Activated CD4-positive, alpha-beta T cell treated with anti-CD3 and anti-CD28 coated beads, Interleukin-2, Interleukin-4, amounts not matched to agents 100 ng/mL and 50 ng/mL, durations not matched to agents 16 hours and 8 hours (primary cell): Measurements from ENCODE around the gene KCNG2.

Source experiments
- DNase-seq: peaks from one replicate; pipeline ENCODE4 v3.0.0-alpha.2; 2020; ENCODE audit warnings: low spot score

Gene KCNG2

DNA sequence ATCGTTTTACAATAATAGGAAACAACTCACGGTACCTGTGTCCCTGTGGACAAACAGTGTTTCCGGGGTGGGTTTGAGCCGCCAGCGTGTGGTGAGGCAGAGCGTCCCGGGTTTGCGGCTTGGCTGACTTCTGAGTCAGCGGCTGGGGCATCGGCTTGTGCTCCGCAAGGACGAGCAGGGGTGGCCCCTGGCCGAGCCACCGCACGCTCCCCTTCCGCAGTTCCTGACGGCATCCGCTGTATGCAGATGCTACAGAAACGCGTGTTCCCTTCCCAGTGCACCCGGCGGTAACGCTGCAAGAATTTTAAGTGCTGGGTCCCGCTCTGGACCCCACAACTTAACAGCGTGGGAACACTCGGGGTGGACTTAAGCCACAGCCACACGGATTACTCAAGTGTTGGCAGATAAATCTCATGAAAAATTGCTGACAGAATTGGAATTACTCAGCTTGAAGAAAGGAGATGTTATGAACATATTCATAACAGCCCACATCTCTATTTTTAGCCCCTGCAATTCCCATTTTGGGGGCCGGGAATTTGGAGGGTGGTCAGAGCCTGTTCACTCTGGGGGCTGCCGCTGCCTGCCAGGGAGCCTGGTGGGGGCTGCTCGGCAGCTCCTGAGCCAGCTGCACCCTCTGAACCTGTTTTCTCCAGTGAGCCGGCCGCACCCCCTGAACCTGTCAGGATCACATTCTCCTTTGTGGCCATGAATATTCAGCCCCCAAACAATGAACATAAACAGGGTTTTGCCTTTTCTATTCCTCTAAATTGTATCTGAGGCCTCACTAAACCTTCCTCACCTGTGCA lies 12.6 kb upstream of the KCNG2 start:
- DNase-seq = no peak

GRCh38 chr18:79785831-79786230 lies 11.9 kb upstream of the KCNG2 start:
- no peak for DNase-seq

DNA sequence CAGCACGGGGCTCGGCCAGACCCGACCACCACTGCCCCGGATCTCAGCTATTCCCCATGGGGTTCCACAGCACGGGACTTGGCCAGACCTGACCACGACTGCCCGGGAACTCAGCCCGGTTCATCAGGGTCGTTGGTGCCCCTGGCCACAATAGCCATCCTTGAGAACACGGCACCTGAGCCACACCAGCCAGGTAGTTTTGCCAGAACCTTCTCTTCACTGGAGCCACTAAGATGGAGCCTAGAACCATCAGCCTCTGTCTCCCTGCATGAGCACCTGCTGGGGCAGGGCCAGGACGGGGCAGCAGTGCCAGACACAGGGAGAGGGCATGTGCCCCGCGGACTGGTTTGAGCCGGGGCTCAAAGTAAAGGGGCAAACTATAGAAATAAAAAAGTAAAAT lies 11.4 kb upstream of the KCNG2 start:
- DNase-seq = no peak

DNA sequence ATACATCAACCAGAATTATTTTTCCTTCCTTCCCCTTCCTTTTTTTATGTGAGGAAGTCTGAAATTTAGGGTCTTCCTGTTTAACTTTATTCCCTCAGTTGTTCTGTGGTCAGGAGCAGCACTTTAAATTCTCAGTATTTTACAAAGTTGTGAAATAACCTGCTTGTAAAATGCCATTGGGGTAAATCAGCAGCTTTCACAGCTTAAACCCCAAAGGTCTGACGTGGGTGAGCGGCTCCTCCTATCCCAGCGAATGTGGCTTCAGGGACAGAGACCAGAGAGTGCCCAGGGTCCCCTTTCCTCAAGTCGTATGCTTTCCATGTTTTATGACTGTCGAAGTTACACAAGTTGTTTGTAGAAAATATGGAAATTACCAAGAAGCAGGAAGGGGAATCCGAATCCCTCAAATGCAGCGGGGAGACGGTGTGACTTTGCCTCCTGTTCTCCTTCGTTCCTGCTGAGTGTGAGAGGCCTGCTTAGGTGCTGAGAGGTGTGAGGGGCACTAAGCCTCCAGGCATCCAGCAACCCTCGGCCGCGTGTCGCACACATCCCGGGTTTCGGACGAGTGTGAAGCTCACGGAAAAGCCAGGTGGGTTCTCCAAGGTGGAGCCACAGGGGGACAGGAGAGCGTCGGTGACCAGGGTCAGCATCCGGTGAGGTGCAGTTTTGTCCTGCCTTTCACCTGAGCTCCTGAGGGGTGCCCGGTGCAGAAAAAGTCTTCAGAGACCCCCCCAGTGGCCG lies 10.8 kb upstream of the KCNG2 start:
- DNase-seq = no peak

- no peak for DNase-seq
Observed at GRCh38 chr18:79787527-79787864, 10.2 kb upstream of the KCNG2 start.

GRCh38 chr18:79787865-79788733 lies 9.6 kb upstream of the KCNG2 start:
- DNase-seq = no peak

- DNase-seq = no peak
Observed at GRCh38 chr18:79788734-79789085, 9.0 kb upstream of the KCNG2 start.

DNA sequence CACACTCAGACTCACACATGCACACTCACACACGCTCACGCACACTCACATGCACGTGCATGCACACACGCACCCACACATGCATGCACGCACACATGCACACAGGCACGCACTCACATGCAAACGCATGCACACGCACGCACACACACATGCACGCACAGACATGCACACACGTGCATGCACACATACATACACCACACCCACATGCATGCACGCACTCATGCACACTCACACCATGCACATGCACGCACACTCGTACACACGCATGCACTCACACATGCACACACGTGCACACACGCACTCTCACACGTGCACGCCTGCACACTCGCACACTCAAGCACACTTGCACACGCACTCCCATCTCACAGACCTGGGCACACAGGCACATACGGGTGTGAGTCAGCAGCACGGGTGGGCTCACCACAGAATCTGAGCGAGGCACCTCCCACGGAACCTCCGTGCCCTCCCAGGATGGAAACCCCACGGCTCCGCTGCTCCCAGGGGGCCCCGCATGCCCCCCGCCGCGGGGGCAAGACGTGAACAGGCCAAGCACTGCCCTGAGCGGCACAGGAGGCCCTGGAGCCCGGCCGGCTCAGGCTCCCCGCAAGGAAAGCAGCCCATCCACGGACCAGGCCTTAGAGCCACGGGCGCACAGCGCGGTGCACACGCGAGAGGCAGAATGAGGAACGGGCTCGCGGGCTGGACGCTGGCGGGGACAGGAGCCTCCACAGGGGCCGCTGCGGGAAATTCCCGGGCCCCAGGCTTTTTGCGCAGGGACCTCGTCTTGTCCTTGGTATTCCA lies 8.4 kb upstream of the KCNG2 start:
- no peak for DNase-seq

DNA sequence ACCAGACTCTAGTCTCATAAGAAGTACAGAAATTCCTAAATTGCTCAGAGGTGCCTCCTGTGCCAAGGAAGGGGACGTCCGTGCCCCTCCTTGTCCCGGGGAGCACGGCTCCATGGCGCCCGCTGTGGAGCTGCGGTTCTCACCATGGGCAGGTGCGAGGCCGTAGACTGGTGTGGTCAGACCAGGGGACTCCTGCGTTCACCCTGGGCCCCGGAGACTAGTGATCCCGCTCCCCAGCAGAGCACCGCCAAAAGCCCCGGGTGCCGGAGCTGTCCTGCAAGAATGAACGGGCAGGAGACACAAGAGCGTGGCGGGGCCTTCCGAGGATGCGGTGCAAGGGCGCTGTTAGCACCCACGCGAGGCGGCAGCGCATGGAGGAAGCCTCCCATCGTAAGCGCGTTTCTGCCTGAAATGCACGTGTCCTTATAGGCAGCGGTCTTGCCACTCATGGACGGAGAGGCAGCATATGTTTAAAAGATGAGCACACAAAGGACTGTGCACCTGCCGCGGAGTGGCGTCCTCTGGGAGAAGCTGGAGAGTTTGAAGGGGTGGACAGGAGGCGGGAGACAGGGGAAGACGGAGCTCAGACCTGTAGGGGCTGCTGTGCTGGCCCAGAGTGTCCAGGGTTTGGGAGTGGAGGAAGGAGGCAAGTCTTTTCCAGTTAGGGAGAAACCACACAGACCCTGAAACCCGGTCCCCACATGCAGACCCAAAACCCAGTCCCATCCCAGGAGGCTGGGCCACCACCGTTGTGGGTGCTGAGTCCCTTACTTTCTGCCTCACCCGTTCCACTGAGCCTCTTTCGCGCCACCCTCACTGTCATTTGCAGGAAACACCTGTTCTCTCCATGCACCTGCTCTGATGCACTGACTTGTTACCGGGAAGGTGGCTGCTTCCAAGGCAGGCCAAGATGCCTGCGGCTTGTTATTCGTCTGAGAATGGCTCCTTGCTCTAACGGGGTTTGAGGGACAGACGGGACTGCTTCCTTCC lies 7.5 kb upstream of the KCNG2 start:
- DNase-seq = no peak

GRCh38 chr18:79790996-79791972 lies 6.5 kb upstream of the KCNG2 start:
- no peak for DNase-seq

DNA sequence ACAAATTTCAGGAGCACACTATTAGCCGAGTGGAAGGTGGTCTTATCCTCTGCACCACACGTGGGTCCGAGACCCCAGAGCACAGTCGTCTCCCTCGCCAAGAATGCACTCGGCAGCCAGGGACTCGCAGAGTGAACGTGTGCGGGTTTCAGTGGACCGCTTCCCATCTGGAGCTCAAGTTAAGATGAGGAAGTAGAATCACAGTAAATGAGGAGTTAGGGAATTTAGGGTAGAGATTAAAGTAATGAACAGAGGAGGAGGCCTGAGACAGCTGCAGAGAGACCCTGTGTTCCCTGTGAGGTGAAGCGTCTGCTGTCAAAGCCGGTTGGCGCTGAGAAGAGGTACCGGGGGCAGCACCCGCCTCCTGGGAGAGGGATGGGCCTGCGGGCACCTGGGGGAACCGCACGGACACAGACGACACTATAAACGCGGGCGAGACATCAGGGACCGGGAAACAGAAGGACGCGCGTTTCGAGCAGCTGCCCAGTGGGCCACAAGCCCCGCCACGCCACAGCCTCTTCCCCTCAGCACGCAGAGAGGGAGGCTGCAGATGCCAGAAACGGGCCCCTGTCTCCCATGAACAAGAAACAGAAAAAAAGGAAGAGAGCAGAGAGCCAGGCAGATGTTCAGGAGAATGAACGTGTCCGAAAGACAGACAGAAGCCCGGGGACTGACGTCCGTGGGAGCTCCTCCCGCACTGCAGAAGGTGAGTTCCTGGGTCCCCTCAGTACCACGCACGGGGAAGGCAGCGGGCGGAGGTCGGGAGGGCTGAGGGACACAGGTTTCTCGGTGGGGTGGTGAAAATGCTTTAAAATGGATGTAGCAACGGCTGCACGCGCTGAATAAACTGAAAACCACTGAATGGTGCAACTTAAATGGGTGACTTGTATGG lies 5.4 kb upstream of the KCNG2 start:
- no peak for DNase-seq

DNA sequence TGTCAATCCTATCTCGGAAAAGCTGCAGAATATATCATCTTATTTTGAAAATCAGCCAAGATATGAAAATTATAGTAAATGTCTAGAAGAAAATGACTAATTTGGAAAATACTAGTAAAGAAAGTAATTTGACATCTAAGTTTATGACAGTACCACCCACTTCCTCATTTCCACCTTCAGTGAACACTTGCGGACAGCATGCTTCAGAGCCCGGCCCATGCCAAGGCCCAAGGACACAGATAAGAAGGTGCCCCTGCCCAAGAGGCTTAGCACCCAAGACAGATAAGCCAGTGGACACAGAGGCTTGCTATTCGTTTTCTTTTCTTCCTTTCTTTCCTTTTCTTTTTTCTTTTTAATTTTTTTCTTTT lies 4.8 kb upstream of the KCNG2 start:
- DNase-seq = no peak

GRCh38 chr18:79794846-79795245 lies 2.9 kb upstream of the KCNG2 start:
- DNase-seq = no peak

DNA sequence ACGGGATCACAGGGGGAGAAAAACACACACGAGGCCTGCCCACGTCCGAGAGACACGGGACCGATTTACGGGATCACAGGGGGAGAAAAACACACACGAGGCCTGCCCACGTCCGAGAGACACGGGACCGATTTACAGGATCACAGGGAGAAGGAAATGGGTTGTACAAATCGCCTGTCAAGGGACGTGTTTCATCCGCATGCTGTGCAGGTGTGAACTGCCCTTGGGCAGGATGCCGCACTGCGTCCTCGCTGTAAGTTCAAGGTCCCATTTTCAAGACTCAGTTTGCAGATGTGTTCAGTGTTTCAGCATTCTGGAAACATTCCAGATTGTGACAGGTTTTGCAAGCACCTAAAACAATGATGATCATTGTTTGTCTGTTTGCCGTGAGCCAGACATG lies 2.3 kb upstream of the KCNG2 start:
- no peak for DNase-seq

DNA sequence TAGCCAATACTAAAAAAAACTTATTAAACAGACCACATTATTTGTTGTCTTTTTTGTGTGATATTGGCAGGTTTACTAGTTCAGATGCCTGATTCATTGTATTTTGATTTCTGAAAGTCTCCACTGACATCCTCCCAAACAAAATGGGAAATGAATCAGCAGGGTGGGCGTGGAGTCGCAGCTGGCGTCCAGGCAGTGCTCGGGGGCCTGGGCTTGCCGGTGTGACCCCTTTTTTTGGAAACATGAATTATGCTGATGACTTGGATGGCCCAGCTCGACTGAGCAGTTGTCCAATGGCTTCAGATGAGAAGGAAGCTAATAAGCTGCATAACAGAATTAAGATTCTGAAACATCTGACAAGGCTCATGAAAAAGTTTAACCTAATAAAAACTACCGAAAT lies 1.7 kb upstream of the KCNG2 start:
- no peak for DNase-seq

GRCh38 chr18:79796531-79797405 lies 970 bp upstream of the KCNG2 start:
- DNase-seq = no peak

DNA sequence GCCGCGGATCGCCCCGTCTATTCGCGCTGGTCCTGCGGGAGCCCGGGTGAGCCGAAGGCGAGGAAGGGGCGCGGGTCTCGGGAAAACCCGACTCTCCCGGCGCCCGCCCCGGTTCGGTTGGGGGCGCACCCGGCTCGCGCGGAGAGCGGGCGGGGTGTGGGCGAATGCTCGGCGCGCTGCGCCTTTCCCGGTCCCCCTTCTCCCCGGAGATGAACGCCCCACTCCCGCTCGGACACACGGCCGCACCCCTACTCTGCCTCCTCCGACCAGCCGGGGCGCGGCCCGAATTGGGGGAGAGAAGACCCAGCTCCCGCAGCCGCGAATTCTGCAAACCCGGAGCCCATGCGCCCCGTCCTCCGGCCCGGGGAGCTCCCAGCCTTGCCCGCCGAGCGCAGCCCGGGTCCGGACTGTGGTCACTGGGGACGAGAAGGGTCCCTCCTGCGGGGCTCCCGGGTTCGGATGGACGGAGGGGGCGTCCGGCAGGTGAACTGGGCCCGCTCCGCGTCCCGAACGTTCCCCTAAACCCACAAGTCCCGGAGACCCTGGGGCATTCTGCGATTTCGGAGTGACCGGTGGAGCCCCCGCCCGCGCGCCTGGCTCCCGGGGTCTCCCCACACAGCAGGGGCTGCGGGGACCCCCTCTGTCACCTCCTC lies 734 bp downstream of the KCNG2 start:
- no peak for DNase-seq
